HG03565 (cell line): ENCODE measurements around the gene FUT1.
"Not testable (repeated sequence)": the region's sequence is repeated elsewhere in the genome, so short reads cannot be mapped to it uniquely, and the experiment has no call there.

Experiments
- ATAC-seq: cut with Tn5 transposase; IDR thresholded peaks from one replicate; pipeline ENCODE4 v1.9.1; 2021; ENCODE audit warnings: mild to moderate bottlenecking, moderate library complexity; ENCODE audit not compliant: unreplicated experiment

The FUT1 gene

GRCh38 chr19:48768994-48769713, 16.7 kb upstream of the FUT1 start:
- no peak for ATAC-seq

GRCh38 chr19:48768171-48768753, 15.8 kb upstream of the FUT1 start:
- ATAC-seq: not testable (repeated sequence)

- not testable (repeated sequence) for ATAC-seq
Measured at GRCh38 chr19:48765816-48766215, 13.4 kb upstream of the FUT1 start.

GRCh38 chr19:48760504-48761205, 8.2 kb upstream of the FUT1 start:
- no peak for ATAC-seq

- no peak for ATAC-seq
Measured at GRCh38 chr19:48757741-48758144, 5.3 kb upstream of the FUT1 start.

GRCh38 chr19:48757089-48757675, 4.7 kb upstream of the FUT1 start:
- ATAC-seq: no peak

GRCh38 chr19:48756686-48757085, 4.2 kb upstream of the FUT1 start:
- ATAC-seq: no peak

GRCh38 chr19:48756212-48756611, 3.8 kb upstream of the FUT1 start:
- ATAC-seq: no peak

GRCh38 chr19:48755787-48756186, 3.3 kb upstream of the FUT1 start:
- ATAC-seq: no peak

- ATAC-seq: no peak
Measured at GRCh38 chr19:48755084-48755641, 2.7 kb upstream of the FUT1 start, which contains the start of gene FGF21. Gene FGF21 (plus strand): TSS chr19:48755524. CDS start chr19:48756237, 713 bp downstream.

GRCh38 chr19:48751845-48752495, 471 bp downstream of the FUT1 start:
- no peak for ATAC-seq

GRCh38 chr19:48750771-48751504, 1.5 kb downstream of the FUT1 start:
- no peak for ATAC-seq

- ATAC-seq: no peak
Measured at GRCh38 chr19:48750351-48750750, 2.1 kb downstream of the FUT1 start.

- ATAC-seq: no peak
Measured at GRCh38 chr19:48749571-48750198, 2.8 kb downstream of the FUT1 start.

GRCh38 chr19:48746738-48747575, 5.5 kb downstream of the FUT1 start, which contains the start of gene IZUMO1:
Gene IZUMO1 (minus strand): TSS chr19:48746909. CDS start chr19:48745859, 1,050 bp downstream.
- no peak for ATAC-seq

GRCh38 chr19:48746110-48746509, 6.3 kb downstream of the FUT1 start:
- no peak for ATAC-seq

GRCh38 chr19:48745208-48745995, 7.0 kb downstream of the FUT1 start:
- ATAC-seq: no peak

GRCh38 chr19:48742096-48742495, 10.3 kb downstream of the FUT1 start:
- ATAC-seq: no peak
